GDM1 (cell line): ENCODE measurements around the gene IDUA.
"Not testable (repeated sequence)": the region's sequence is repeated elsewhere in the genome, so short reads cannot be mapped to it uniquely, and the experiment has no call there.

Source experiments
- DNase-seq: peaks from one replicate; lab custom pipeline; 2025; lab: John Stamatoyannopoulos, UW

The IDUA gene

DNA sequence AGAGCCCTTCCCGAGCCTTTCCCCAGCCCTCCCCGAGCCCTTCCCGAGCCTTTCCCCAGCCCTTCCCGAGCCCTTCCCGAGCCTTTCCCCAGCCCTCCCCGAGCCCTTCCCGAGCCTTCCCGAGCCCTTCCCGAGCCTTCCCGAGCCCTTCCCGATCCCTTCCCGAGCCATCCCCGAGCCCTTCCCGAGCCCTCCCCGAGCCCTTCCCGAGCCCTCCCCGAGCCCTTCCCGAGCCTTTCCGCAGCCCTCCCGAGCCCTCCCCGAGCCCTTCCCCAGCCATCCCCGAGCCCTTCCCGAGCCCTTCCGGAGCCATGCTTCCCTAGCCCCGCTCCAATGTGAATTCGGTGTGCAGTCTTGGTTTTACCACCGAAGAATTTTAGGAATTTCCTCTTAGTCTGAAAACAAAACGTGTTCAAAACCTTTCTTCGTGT lies 59.8 kb downstream of the IDUA start:
- not testable (repeated sequence) for DNase-seq

- DNase-seq: no peak
These were observed 60.5 kb downstream of the IDUA start for GRCh38 chr4:1047106-1047975.

DNA sequence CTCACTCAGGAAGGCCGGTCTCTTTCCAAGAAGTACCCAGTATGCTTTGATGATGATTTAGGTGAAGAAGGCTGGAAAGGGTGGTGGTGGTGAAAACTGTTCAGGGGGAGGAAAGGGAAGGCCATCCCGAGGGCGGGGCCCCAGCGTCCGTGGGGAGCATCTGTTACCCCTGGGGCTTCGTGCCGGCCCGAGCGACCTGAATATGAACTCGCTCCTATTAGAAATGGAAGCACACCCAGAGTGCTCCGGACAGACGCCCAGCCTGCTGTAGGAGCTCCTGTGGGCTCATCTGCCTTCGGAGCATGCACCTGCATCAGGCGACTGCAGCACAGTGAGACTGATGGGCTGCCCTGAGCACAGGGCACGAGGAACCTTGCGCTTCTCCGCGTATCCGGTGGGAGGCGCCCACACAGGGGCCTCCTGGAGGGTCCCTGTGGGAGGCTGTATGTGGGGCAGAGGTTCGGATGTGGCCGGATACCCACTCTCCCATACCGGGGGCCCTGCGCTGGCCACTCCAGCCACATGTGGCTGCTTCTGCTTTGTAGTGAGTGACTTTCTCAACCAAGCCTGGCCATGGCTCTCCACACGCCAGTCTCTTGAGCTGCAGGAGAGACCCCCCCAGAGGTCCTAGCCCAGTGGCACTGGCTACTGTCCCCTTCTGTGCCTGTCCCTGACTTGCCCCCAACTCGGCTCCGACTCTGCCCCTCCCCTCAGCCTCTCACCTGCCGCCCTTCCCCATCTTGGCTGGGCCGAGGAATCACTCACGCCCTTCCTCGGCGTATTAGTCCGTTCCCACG lies 61.3 kb downstream of the IDUA start:
- DNase-seq: no peak

DNA sequence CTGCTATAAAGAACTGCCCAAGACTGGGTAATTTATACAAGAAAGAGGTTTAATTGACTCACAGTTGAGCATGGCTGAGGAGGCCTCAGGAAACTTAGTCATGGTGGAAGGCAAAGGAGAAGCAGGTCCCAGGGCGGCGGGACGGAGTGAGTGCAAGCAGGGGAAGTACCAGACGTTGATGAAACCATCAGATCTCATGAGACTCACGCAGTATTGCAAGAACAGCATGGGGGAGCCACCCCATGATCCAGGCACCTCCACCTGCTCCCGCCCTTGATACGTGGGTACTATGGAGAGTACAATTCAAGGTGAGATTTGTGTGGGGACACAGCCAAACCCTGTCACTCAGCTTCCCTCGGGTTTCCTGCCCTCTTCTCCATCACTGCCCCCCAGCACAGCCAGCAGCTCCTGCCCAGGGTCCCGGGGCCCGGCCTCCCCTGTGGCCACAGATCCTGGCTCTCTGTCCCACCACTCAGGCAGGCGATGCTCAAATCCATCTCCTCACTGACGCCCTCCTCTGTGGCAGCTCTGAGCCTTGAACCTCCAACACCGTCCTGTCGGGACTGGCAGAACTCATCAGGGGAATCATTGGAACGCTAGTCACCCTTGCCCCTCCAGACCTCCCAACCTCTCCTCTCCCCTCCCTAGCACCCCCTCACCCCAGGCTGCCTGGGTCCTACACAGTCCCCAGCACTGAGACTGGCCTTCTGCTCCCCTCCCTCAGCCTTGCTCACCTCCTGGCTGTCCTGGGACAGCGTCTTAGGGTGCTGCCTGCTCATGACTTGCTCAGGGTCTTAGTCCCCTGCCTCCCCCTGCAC lies 62.1 kb downstream of the IDUA start:
- no peak for DNase-seq

DNA sequence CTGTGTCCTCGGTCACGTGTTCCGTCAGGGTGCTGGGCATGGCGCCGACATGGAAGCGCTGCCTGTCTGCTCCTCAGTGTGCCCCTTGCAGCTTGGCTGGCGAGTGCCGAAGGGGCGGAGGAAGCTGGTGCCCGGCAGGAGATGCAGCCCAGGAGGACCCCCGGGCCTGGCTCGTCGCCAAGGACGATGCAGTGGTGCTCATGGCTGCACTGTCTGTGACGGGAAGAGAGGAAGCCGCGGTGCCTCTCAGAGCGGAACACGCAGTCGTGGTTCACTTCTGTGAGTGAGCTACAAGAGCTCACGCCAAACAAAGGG lies 62.7 kb downstream of the IDUA start:
- DNase-seq: no peak

DNA sequence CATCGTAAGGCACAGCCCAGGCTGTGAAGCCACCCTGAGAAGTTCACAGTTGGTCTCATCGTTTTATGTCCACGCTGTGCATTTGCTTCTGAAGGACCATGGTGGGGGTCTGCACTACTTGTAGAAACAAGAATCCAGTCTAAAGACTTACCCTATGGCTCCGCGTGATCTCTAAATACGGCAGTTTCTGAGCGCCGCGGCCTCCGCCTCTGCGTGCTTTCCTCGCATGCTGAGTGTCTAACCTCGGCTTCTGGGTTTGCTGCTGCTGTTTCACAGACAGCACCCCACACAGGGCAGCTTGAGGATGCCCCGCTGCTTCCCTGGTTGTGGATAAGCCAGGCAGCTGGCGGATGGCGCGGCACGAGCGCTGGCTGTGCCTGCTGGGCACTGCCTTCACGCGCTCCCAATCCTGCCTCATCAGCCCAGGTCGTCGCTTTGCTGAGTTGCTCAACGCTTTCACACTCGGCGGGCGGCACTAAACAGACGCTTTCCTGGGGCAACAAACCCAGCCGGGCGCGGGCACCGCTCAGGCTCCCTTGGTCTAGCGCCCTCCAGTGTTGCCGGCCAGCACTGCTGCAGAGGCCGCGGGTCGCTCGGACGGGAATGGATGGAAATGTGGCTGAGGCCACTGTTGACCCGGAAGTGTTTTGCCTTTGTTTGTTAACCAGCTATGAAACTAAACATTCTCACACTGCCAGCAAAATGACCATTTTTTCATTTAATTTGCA lies 63.8 kb downstream of the IDUA start:
- no peak for DNase-seq

- DNase-seq: no peak
These were observed 64.6 kb downstream of the IDUA start for GRCh38 chr4:1051472-1051871.

DNA sequence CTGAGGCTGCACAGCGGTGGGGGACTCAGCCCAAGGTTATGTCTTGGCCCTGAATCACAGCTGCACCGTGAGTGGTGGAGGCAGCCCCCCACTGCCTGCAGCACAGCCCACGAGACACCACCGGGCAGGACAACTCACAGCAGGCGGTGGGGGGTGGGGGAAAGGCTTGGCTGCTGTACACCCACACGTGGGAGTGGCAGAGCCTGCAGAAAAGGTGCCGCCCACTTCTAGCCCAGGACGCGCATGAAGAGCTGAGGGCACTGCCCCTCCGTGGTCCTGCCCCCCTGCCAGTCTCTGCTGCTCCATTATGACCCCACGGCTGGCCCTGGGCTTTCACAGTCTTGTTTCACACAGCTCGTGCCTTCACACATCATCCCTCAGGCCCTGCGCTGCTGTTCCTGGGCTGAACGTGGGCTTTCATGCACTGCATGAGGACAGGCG lies 65.4 kb downstream of the IDUA start:
- DNase-seq: no peak

- DNase-seq: no peak
These were observed 66.3 kb downstream of the IDUA start for GRCh38 chr4:1053080-1053661.

DNA sequence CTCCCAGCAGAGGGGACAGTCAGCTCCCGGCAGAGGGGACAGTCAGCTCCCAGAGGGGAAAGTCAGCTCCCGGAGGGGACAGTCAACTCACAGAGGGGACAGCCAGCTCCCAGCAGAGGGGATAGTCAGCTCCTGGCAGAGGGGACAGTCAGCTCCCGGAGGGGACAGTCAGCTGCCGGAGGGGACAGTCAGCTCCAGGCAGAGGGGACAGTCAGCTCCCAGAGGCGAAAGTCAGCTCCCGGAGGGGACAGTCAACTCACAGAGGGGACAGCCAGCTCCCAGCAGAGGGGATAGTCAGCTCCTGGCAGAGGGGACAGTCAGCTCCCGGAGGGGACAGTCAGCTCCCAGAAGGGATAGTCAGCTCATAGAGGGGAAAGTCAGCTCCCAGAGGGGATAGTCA lies 67.0 kb downstream of the IDUA start:
- DNase-seq: not testable (repeated sequence)
